ENCODE measurements around the gene SLC66A1. TPM values are rescaled to one million over a fixed set of nuclear protein-coding genes. Genes with fewer than 3 reads are reported as not detected.
A peak's percentile ranks its signal among the peaks of the same experiment; 100 is the strongest.

SLC66A1 gene
- polyA plus RNA-seq, 6 donors from 2014 or later = 5.6 to 8.8 (median 6.3) TPM; not detected in 1

DNA sequence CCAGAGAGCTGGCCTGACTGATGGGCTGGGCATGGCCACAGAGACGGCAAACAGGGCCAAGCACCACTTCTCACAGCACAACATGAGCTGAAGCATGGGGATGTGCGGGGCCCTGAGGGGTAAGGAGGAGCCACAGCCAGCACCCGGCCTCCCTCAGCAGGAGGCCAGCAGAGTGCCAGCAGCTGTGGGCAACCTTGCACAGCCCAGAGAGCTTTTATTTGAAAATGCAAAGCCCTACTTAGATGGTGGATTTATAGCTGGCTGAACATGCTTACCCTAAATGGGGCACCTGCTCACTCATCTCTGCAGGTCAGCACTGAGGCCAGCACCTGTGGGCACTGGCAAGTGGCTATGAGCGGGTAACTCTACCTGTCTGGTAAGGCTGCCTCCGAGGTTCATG is 44.1 kb downstream of the SLC66A1 start:
- H3K27me3 Mint-ChIP-seq = no peaks in the 10 kb centered on the region
- peaks cover 0 to 7% of the 10 kb centered on the region in 2 donors for H3K36me3 Mint-ChIP-seq
- peaks cover 6 to 15% (median 10%) of the 10 kb centered on the region in 3 donors for H3K4me1 Mint-ChIP-seq

DNA sequence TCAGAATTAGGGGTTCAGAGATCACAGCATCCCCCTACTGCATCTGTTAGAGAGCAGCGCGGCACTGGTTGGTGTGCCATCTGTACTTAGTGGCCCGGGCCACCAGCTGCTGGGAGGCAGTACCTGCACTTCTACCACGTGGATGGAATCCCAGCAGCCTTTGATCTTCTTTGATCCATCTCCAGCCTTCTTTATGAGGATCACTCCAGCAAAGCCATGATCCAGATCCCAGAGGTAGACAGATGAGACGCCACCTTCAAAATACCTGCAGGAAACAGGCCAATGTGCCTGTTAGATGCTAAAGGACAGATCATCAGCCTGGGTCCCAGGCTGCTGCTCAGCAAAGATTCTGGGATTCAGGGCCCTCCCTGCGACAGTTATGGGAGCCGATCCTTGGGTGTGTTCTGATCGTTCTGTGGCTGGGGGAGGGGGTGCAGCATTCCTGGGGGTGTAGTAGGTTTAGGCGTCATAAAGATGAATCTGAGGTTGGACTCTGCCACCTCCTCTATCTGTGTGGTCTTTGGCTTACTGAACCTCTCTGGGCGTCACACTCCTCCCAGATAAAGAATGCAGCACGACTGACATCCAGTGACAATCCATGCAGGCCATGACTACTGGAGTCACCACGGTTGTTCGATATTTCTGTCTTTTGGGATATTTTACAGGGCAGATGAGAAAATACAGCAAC is 45.3 kb downstream of the SLC66A1 start:
- Mint-ChIP-seq H3K27me3 (no peaks in the 10 kb centered on the region), H3K36me3 (peaks cover 0 to 7% of the 10 kb centered on the region in 2 donors), H3K4me1 (peaks cover 6 to 15% (median 12%) of the 10 kb centered on the region in 3 donors), H3K9me3 (no peaks in the 10 kb centered on the region), H3K4me3 (no peak overlapping the region), H3K27ac (peak overlapping the region in 2 of 6 donors; percentile 24 to 88)
- ATAC-seq (ENCODE audit: low read depth in 2 of 2) (no peak), DNase-seq (no peak)

More for the DNA sequence above, 44.1 kb downstream of the SLC66A1 start:
- Mint-ChIP-seq H3K27ac (no peak overlapping the region), H3K9me3 (no peaks in the 10 kb centered on the region), H3K4me3 (no peak overlapping the region)
- no peak for DNase-seq
- ATAC-seq (ENCODE audit: low read depth in 2 of 2) = no peak

DNA sequence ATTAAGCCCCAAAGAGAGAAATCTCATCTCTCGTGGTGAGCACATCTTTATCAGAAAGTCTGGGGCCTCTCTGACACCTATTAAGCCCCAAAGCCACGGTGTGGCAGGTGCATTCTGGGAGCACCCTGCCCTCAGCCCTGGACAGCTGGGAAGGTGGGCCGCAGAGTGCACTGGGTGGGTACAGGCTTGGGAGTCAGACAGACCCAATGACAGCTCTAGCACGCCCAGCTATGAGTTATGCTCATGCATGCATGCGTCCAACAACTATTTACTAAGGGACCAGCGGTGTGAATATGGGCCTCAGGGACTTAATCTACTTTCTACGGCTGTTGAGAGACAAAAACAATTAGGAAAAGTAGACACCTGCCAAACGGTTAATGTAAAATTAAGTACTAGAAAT is 46.6 kb downstream of the SLC66A1 start:
- Mint-ChIP-seq H3K4me3 (no peak overlapping the region), H3K27ac (no peak overlapping the region), H3K27me3 (no peaks in the 10 kb centered on the region), H3K9me3 (no peaks in the 10 kb centered on the region), H3K4me1 (peaks cover 6 to 12% (median 11%) of the 10 kb centered on the region in 3 donors), H3K36me3 (peaks cover 0 to 7% of the 10 kb centered on the region in 2 donors)
- DNase-seq = no peak
- ATAC-seq (ENCODE audit: low read depth in 2 of 2) = no peak

DNA sequence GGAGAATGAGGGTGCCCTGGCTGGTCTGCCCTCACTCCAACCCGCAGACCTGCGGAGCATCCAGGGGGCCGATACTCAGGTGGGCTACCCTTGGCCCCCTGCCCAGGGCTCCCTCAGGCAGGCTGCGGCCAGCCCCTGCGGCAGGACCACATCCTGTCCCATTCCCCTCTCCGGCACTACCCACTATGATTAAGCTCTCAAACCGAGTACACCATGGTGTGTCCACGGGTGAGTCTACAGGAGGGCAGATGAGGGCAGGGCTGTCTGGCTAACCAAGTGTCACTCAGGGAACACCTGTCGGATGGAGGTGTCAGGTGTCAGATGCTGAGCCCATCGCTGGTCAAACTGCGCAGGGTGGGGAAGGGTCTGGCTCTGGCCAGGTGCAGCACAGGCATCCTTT is 47.2 kb downstream of the SLC66A1 start:
- H3K27ac Mint-ChIP-seq = no peak overlapping the region
- no peaks in the 10 kb centered on the region for H3K27me3 Mint-ChIP-seq
- ATAC-seq (ENCODE audit: low read depth in 2 of 2) (no peak), DNase-seq (no peak)
- peaks cover under 1 to 7% of the 10 kb centered on the region in 2 donors for H3K36me3 Mint-ChIP-seq
- no peak overlapping the region for H3K4me3 Mint-ChIP-seq
- H3K9me3 Mint-ChIP-seq = no peaks in the 10 kb centered on the region
- peaks cover 8 to 13% (median 12%) of the 10 kb centered on the region in 3 donors for H3K4me1 Mint-ChIP-seq

DNA sequence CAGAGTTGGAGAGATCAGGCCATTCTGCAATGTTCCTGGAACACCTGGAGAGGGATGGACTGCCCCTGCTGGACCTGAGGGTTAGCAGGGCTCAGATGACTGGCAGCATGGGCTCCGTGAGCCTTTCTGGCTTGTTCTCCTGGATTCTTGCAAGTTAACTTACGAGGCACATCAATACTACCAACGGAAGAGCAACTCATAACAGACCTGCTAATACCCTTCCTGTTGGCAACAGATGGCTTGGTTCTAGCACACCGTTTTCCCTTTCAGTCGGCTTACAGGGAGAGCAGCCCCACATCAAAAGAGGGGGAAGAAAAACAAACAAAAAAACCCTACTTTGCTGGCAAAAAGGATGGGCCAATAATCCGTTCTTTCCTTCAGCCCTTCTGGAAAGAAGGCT is 47.9 kb downstream of the SLC66A1 start:
- ATAC-seq (ENCODE audit: low read depth in 2 of 2) = no peak
- no peaks in the 10 kb centered on the region for H3K27me3 Mint-ChIP-seq
- H3K36me3 Mint-ChIP-seq = peaks cover 4 to 7% of the 10 kb centered on the region in 2 donors
- H3K4me3 Mint-ChIP-seq = no peak overlapping the region
- H3K27ac Mint-ChIP-seq = peak overlapping the region in 1 of 6 donors; percentile 4
- H3K9me3 Mint-ChIP-seq = no peaks in the 10 kb centered on the region
- DNase-seq = no peak
- peaks cover 12 to 16% (median 12%) of the 10 kb centered on the region in 3 donors for H3K4me1 Mint-ChIP-seq

DNA sequence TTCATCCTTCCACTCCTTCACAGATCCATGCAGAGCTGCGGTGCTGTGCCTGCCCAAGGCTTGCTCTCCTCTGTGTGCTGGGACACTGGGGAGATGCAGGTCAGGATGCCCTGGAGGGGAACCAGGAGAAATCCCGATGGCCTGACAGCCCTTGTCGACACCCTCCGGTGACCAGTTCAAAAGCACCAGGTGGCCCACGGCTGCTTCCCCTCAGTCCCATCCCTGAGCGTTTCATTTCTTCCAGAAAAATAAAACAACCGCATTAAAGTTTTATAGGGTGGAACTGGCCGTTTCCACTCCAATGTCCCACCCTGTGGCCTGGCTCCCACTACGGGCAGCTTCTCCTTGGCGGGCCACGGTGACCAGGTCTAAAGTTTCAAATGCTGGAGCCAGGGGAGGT is 48.3 kb downstream of the SLC66A1 start:
- H3K4me3 Mint-ChIP-seq = no peak overlapping the region
- H3K36me3 Mint-ChIP-seq = peaks cover 4 to 7% of the 10 kb centered on the region in 2 donors
- ATAC-seq (ENCODE audit: low read depth in 2 of 2) = no peak
- peaks cover 12 to 16% (median 12%) of the 10 kb centered on the region in 3 donors for H3K4me1 Mint-ChIP-seq
- no peak overlapping the region for H3K27ac Mint-ChIP-seq
- no peak for DNase-seq
- H3K9me3 Mint-ChIP-seq = no peaks in the 10 kb centered on the region
- no peaks in the 10 kb centered on the region for H3K27me3 Mint-ChIP-seq

DNA sequence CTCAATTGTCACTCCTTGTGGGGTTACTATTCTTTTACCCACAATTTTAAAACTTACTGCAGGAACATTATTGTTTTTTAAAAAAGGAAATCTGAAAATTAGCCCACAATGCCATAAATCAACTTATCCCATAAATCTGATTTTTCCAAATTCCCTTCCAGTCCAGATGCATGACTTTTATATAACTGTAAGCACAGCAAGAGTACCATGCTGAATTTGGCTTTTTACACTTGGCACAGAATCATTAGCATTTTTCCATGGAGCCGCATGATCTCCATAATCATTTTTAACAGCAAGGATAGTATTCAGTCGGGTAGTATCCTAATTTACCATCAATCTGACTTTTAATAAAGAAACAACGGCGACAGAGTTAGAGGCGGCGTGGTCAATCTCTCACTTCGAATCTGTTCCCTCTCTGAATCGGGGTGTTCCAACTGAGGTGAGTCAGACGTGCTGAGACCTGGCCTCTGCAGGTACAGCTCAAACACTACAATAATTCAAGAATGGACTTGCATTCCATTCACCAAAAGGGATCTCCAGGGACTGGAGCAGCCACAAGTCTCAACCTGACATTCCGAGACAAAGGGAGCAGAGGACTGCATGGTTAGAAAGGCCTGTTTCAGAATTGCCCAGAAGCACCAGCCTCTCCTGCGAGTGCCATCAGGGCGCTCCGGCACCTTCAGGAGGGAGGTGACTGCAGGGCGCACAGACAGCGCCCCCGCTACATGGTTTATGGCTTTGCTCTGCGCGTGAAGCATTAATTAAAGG is 48.9 kb downstream of the SLC66A1 start:
- Mint-ChIP-seq H3K36me3 (peaks cover 2 to 4% of the 10 kb centered on the region in 2 donors), H3K9me3 (no peaks in the 10 kb centered on the region), H3K4me1 (peaks cover 12 to 13% (median 12%) of the 10 kb centered on the region in 3 donors), H3K27ac (peak overlapping the region in 2 of 6 donors; percentile 18 to 59), H3K27me3 (no peaks in the 10 kb centered on the region), H3K4me3 (peak overlapping the region in 1 of 8 donors; percentile 38)
- DNase-seq (no peak), ATAC-seq (ENCODE audit: low read depth in 2 of 2) (no peak)

DNA sequence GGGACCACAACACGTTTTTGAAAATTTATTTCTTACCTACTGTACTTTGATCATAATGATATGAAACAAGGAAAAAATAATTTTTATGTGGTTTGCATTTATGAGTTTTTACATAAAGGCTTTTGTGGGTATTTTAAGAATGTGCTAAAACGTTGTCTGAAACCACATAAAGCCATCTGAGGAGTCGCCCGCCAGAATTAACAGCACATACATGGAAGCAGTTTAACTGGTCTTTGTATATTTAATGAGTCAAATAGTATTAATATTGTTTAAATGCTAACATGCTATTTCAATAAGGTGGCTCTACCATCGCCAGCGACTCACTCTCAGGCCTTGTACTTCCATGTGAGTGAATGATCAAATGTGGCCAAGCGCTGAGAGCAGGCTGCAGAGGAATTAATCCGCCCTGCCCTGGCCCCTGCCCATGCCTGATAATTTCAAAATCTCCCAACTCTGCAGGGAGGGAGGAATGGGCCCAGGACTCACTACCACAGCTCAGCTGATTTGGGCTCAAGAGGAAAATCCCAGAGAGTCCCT is 49.6 kb downstream of the SLC66A1 start:
- Mint-ChIP-seq H3K4me3 (no peak overlapping the region), H3K36me3 (peaks cover 0 to 4% of the 10 kb centered on the region in 2 donors), H3K4me1 (peaks cover 12 to 17% (median 13%) of the 10 kb centered on the region in 3 donors), H3K27me3 (no peaks in the 10 kb centered on the region), H3K27ac (peak overlapping the region in 2 of 6 donors; percentile 18 to 69), H3K9me3 (no peaks in the 10 kb centered on the region)
- ATAC-seq (ENCODE audit: low read depth in 2 of 2) (no peak), DNase-seq (no peak)

DNA sequence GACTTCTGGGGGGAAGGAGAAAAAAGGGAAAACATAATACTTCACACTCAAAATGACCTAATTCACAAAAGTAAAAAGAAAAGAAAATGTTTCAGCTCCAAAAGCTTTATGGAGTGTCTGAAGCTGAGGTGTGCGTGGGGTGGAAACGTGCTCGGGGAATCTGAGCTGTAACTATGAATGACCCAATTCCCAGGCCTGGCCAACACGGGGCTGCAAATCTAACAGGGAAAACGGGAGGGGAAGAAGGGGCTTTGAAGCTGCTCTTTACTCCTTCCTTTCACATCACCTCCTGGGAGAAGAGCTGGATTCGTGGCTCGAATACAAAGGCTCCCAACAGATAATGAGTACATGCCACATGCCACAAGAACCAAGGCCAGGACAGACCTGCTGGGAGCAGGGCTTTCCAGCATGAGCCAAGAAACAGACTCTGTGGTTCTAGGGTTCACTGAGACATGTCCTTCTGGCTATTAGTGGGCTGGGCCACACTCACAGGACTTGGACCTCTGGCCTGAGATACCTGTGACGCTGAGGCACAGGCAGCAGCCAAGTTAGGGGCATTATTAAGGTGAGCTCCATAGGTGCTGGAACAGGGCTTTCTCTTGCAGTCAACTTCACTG is 51.5 kb downstream of the SLC66A1 start:
- ATAC-seq (ENCODE audit: low read depth in 2 of 2) (no peak), DNase-seq (no peak)
- Mint-ChIP-seq H3K36me3 (peaks cover 0 to 4% of the 10 kb centered on the region in 2 donors), H3K27me3 (no peaks in the 10 kb centered on the region), H3K4me1 (peaks cover 9 to 24% (median 16%) of the 10 kb centered on the region in 3 donors), H3K4me3 (no peak overlapping the region), H3K9me3 (no peaks in the 10 kb centered on the region), H3K27ac (peak overlapping the region in 1 of 6 donors; percentile 4)

DNA sequence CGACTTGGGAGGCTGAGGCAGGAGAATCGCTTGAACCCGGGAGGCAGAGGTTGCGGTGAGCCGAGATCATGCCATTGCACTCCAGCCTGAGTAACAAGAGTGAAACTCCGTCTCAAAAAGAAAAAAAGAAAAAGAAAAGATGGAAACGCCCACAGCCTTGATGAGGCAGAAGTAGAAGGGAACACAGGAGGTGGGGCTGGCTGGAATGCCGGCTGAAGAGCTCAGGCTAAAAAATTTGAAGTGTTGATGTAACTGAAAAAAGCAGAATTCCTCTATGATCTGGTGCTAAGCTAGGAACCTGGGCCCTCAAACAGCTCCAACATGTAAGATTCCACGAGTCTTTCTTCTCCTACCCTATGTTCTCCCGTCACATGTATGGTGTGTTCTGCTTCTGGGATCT is 53.6 kb downstream of the SLC66A1 start:
- no peaks in the 10 kb centered on the region for H3K27me3 Mint-ChIP-seq
- H3K36me3 Mint-ChIP-seq = peaks cover 0 to 4% of the 10 kb centered on the region in 2 donors
- ATAC-seq (ENCODE audit: low read depth in 2 of 2) (no peak), DNase-seq (no peak)
- H3K4me3 Mint-ChIP-seq = no peak overlapping the region
- no peaks in the 10 kb centered on the region for H3K9me3 Mint-ChIP-seq
- H3K4me1 Mint-ChIP-seq = peaks cover 7 to 31% (median 21%) of the 10 kb centered on the region in 3 donors
- H3K27ac Mint-ChIP-seq = peak overlapping the region in 2 of 6 donors; percentile 49 to 54

DNA sequence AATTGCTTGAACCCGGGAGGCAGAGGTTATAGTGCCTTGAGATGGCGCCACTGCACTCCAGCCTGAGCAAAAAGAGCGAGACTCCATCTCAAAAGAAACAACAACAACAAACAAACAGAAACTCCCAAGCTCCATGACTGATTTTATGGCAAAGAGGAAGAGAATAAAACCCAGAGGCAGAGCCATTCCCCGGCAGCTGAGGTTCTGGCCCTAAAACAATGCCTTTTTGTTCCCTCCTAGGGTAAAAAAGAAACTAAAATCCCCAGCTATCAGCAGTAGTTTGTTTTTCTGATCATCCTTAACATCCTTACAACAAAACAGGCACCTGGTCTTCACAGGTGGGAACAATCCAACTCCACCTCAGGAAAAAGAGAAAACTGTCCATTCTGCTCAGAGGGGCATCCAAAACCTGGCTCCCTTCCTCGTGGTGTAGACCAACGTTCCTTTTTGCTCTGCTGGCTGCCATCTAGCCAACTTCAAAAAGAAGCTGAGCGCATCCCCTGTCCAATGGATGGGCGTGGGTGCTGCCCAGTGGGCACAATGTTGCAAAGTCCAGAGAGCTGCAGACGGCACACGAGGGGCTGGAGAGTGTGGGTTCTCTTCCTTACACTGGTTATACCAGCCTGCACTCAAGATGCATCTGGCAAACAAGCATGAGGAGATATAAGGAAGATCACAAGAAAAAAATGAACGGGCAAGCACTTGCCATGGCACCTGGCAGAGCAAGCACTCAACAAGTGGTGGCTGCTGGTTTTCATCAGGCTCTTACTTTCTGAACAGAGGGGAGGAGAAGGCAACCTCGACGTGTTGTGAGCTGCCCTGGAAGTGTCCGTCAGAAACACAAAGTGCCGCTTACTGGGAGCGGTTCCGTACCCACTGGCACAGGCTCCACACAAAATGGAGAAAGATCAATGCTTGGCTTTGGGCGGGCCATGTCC is 54.7 kb downstream of the SLC66A1 start:
- H3K36me3 Mint-ChIP-seq = peaks cover 0 to 4% of the 10 kb centered on the region in 2 donors
- DNase-seq (no peak), ATAC-seq (ENCODE audit: low read depth in 2 of 2) (no peak)
- H3K27me3 Mint-ChIP-seq = no peaks in the 10 kb centered on the region
- H3K9me3 Mint-ChIP-seq = no peaks in the 10 kb centered on the region
- peaks cover 0 to 28% (median 18%) of the 10 kb centered on the region in 3 donors for H3K4me1 Mint-ChIP-seq
- peak overlapping the region in 3 of 6 donors; percentile 33 to 79 (median 49) for H3K27ac Mint-ChIP-seq
- H3K4me3 Mint-ChIP-seq = peak overlapping the region in 1 of 8 donors; percentile 69

DNA sequence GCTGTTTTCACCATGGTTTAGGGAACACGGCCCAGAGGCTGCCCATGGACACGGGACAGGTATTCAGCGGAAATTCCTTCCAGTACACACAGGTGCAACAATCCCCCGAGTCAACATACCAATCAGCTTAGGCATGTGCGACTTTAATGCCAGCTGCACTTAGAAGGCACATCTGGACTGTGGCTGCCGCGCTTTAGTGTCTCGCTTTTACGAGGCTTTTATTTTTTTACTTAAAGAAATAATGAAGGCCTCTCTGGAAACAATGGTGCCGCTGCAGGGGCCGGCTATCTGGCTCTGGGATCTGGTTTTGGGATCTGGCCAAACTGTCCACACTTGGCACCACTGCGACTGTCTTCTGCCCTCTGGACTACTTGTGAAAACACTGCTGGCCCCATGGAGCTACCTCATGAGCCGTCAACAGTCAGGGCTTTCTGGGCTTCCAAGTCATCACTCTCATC is 55.5 kb downstream of the SLC66A1 start:
- no peaks in the 10 kb centered on the region for H3K9me3 Mint-ChIP-seq
- no peak for ATAC-seq (ENCODE audit: low read depth in 2 of 2)
- no peak overlapping the region for H3K4me3 Mint-ChIP-seq
- H3K27me3 Mint-ChIP-seq = no peaks in the 10 kb centered on the region
- no peak for DNase-seq
- peaks cover 0 to 4% of the 10 kb centered on the region in 2 donors for H3K36me3 Mint-ChIP-seq
- H3K27ac Mint-ChIP-seq = peak overlapping the region in 1 of 6 donors; percentile 45
- peaks cover 3 to 28% (median 18%) of the 10 kb centered on the region in 3 donors for H3K4me1 Mint-ChIP-seq

Data from naive B cell (primary cell).